ENCODE results near the gene CRHR1.

DNA sequence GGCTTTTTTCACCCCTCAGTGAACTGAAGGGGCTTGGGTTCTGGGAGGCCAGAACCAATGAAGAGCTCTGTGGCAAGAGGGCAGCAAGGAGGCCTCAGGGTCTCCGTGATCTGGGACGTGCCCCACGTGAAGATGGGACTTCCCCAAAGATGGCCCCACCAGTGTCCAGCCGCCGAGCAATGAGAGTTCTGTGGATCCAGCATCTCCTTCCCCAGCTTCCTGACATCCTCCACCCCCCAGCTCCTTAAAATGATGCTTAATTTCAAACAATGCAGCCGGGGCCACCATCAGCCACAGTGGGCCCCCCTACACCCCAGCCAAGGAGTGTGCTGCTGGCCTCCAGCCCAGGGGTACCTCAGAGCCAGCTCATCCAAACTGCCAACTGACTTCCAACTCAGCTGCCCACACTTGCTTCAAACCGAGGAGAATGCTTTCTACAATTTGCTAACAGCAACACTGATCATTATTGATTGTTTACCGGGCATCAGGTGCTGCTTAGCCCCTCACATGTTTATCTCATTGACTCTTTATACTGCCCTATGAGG, 54.7 kb downstream of the CRHR1 start:
- TF ChIP-seq, protein P1, sequence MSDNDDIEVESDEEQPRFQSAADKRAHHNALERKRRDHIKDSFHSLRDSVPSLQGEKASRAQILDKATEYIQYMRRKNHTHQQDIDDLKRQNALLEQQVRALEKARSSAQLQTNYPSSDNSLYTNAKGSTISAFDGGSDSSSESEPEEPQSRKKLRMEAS (IDR thresholded peaks at IDR 0.05; ENCODE audit: low read depth, low read length), result no peak
- TF ChIP-seq, protein P2, sequence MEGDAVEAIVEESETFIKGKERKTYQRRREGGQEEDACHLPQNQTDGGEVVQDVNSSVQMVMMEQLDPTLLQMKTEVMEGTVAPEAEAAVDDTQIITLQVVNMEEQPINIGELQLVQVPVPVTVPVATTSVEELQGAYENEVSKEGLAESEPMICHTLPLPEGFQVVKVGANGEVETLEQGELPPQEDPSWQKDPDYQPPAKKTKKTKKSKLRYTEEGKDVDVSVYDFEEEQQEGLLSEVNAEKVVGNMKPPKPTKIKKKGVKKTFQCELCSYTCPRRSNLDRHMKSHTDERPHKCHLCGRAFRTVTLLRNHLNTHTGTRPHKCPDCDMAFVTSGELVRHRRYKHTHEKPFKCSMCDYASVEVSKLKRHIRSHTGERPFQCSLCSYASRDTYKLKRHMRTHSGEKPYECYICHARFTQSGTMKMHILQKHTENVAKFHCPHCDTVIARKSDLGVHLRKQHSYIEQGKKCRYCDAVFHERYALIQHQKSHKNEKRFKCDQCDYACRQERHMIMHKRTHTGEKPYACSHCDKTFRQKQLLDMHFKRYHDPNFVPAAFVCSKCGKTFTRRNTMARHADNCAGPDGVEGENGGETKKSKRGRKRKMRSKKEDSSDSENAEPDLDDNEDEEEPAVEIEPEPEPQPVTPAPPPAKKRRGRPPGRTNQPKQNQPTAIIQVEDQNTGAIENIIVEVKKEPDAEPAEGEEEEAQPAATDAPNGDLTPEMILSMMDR (IDR thresholded peaks at IDR 0.05; ENCODE audit: low read depth, low read length), result no peak
